H9 (cell line): ENCODE data around the gene SMIM32. TPM values are rescaled to one million over a fixed set of nuclear protein-coding genes. Genes with fewer than 3 reads are reported as not detected.

Experiments used
- DNase-seq: peaks from one replicate; pipeline ENCODE4 v3.0.0-alpha.2; 2017
- H2AFZ ChIP-seq: one replicate; pipeline ENCODE4 v1.6.1; 2013; ENCODE audit warnings: mild to moderate bottlenecking, low read length, control low read depth, moderate library complexity
- H2AK5ac ChIP-seq: 2 replicates; pipeline ENCODE4 v1.6.1; 2013; ENCODE audit warnings: low read length, control low read depth, mixed read lengths; ENCODE audit not compliant: insufficient read length
- H2BK120ac ChIP-seq: one replicate; pipeline ENCODE4 v1.6.1; 2013; ENCODE audit warnings: low read depth, mild to moderate bottlenecking, low read length, control low read depth, inconsistent platforms; ENCODE audit not compliant: poor library complexity, severe bottlenecking
- H2BK12ac ChIP-seq: 2 replicates; pipeline ENCODE4 v1.6.1; 2013; ENCODE audit warnings: low read length, control low read depth, mixed read lengths, low read depth; ENCODE audit not compliant: insufficient read length
- H2BK15ac ChIP-seq: 2 replicates; pipeline ENCODE4 v1.6.1; 2013; ENCODE audit warnings: low read depth, low read length, control low read depth
- H2BK20ac ChIP-seq: one replicate; pipeline ENCODE4 v1.6.1; 2013; ENCODE audit warnings: low read depth, mild to moderate bottlenecking, low read length, control low read depth, inconsistent platforms; ENCODE audit not compliant: poor library complexity, severe bottlenecking
- H2BK5ac ChIP-seq: 2 replicates; pipeline ENCODE4 v1.6.1; 2013; ENCODE audit warnings: low read length, control low read depth, mixed read lengths; ENCODE audit not compliant: insufficient read length
- H3K14ac ChIP-seq: 2 replicates; pipeline ENCODE4 v1.6.1; 2013; ENCODE audit warnings: low read length, control low read depth; ENCODE audit not compliant: insufficient read depth
- H3K18ac ChIP-seq: 2 replicates; pipeline ENCODE4 v1.6.1; 2013; ENCODE audit warnings: low read depth, mild to moderate bottlenecking, mixed read lengths, low read length, control low read depth; ENCODE audit not compliant: insufficient read length
- H3K23ac ChIP-seq: 2 replicates; pipeline ENCODE4 v1.6.1; 2013; ENCODE audit warnings: low read length, control low read depth, mixed read lengths, low read depth; ENCODE audit not compliant: insufficient read length
- H3K23me2 ChIP-seq: 2 replicates; pipeline ENCODE4 v1.6.1; 2013; ENCODE audit warnings: low read depth, mild to moderate bottlenecking, mixed read lengths, low read length, control low read depth; ENCODE audit not compliant: insufficient read length, poor library complexity, severe bottlenecking
- H3K27ac ChIP-seq: 2 replicates; pipeline ENCODE4 v1.5.1; 2013; ENCODE audit warnings: low read length, control low read depth, mixed read lengths, low read depth; ENCODE audit not compliant: insufficient read length
- H3K27me3 ChIP-seq: 2 replicates; pipeline ENCODE4 v1.6.1; 2013; ENCODE audit warnings: low read length, control low read depth, inconsistent platforms; ENCODE audit not compliant: insufficient read depth
- H3K4ac ChIP-seq: 2 replicates; pipeline ENCODE4 v1.6.1; 2013; ENCODE audit warnings: low read depth, mild to moderate bottlenecking, control low read depth, inconsistent platforms, low read length, moderate library complexity
- H3K4me1 ChIP-seq: 2 replicates; pipeline ENCODE4 v1.6.1; 2013; ENCODE audit warnings: low read length, control low read depth, inconsistent platforms; ENCODE audit not compliant: insufficient read depth
- H3K4me2 ChIP-seq: 2 replicates; pipeline ENCODE4 v1.6.1; 2013; ENCODE audit warnings: low read length, control low read depth, mixed read lengths; ENCODE audit not compliant: insufficient read length, insufficient read depth
- H3K56ac ChIP-seq: 2 replicates; pipeline ENCODE4 v1.6.1; 2013; ENCODE audit warnings: low read depth, mild to moderate bottlenecking, mixed read lengths, low read length, control low read depth; ENCODE audit not compliant: insufficient read length
- H3K79me1 ChIP-seq: 2 replicates; pipeline ENCODE4 v1.6.1; 2013; ENCODE audit warnings: low read depth, mild to moderate bottlenecking, moderate library complexity, low read length, control low read depth, inconsistent platforms; ENCODE audit not compliant: insufficient read depth, poor library complexity, severe bottlenecking
- H3K79me2 ChIP-seq: 2 replicates; pipeline ENCODE4 v1.6.1; 2013; ENCODE audit warnings: low read length, control low read depth, inconsistent platforms; ENCODE audit not compliant: insufficient read depth
- H3K9ac ChIP-seq: 2 replicates; pipeline ENCODE4 v1.6.1; 2013; ENCODE audit warnings: low read length, control low read depth, mixed read lengths; ENCODE audit not compliant: insufficient read length; ENCODE audit errors: extremely low read depth
- H3K9me3 ChIP-seq: one replicate; pipeline ENCODE4 v1.6.1; 2013; ENCODE audit warnings: low read depth, low read length, inconsistent platforms; ENCODE audit not compliant: control insufficient read depth
- H3T11ph ChIP-seq: one replicate; pipeline ENCODE4 v1.6.1; 2013; ENCODE audit warnings: mild to moderate bottlenecking, low read length, control low read depth, inconsistent platforms
- H4K20me1 ChIP-seq: one replicate; pipeline ENCODE4 v1.6.1; 2013; ENCODE audit not compliant: control insufficient read depth, insufficient read length, insufficient read depth
- H4K5ac ChIP-seq: 2 replicates; pipeline ENCODE4 v1.6.1; 2013; ENCODE audit warnings: low read depth, mild to moderate bottlenecking, mixed read lengths, low read length, control low read depth; ENCODE audit not compliant: insufficient read length
- H4K8ac ChIP-seq: replicated peaks from 2 replicates; pipeline ENCODE4 v1.6.1; 2013; ENCODE audit warnings: low read length, control low read depth, mixed read lengths, low read depth; ENCODE audit not compliant: insufficient read length
- H4K91ac ChIP-seq: 2 replicates; pipeline ENCODE4 v1.6.1; 2013; ENCODE audit warnings: low read depth, mild to moderate bottlenecking, moderate library complexity, mixed read lengths, low read length, control low read depth; ENCODE audit not compliant: insufficient read length
- H3K27ac Mint-ChIP-seq, 3 experiments: 2 replicates in 2 of 3; 3 replicates in 1 of 3; pipeline ENCODE4 v1.8.0; 2020 to 2021; ENCODE audit warnings: mixed read lengths in 3 of 3, mild to moderate bottlenecking in 1 of 3, moderate library complexity in 1 of 3
- H3K27me3 Mint-ChIP-seq: 2 replicates; pipeline ENCODE4 v1.8.0; 2021; ENCODE audit warnings: low read depth, mild to moderate bottlenecking, moderate library complexity, mixed read lengths
- H3K36me3 Mint-ChIP-seq, 3 experiments: 2 replicates in 2 of 3; 3 replicates in 1 of 3; pipeline ENCODE4 v1.8.0; 2020 to 2021; ENCODE audit warnings: low read depth in 3 of 3, mixed read lengths in 3 of 3; ENCODE audit not compliant: insufficient read depth in 1 of 3
- H3K4me1 Mint-ChIP-seq, 2 experiments: 2 replicates each; pipeline ENCODE4 v1.8.0; 2020; ENCODE audit warnings: mixed read lengths in 2 of 2
- H3K4me3 Mint-ChIP-seq, 2 experiments: 2 replicates in 1 of 2; 3 replicates in 1 of 2; pipeline ENCODE4 v1.8.0; 2020 to 2021; ENCODE audit warnings: mild to moderate bottlenecking in 2 of 2, mixed read lengths in 2 of 2, moderate library complexity in 1 of 2
- H3K9me3 Mint-ChIP-seq, 2 experiments: 2 replicates in 1 of 2; 3 replicates in 1 of 2; pipeline ENCODE4 v1.8.0; 2020; ENCODE audit warnings: mild to moderate bottlenecking in 2 of 2, mixed read lengths in 2 of 2, moderate library complexity in 1 of 2
- WGBS: extraction: QIAGEN DNeasy Blood & Tissue Kit; methylation state at CpG from one replicate; pipeline ENCODE4 v1.1.7; 2013; ENCODE audit warnings: missing lambda C conversion rate, low lambda C conversion rate, mixed read lengths; ENCODE audit not compliant: insufficient read length; ENCODE audit errors: extremely low coverage; 5-methylcytosine and 5-hydroxymethylcytosine counted together
- total RNA-seq: library from RNA; stranded (reverse); gene quantifications from 2 replicates; pipeline ENCODE4 v1.2.1, GENCODE V29; 2021
- TF ChIP-seq, protein P1 (sequence below): fragments of 200-600 bp; sonication (generic); conservative IDR thresholded peaks from 3 replicates; pipeline ENCODE4 v1.8.0; 2021; ENCODE audit warnings: antibody characterized with exemption, mild to moderate bottlenecking

The SMIM32 gene
- total RNA-seq, 1 experiment from 2014 or later: not detected

GRCh38 chr5:136208916-136209315 lies 16.0 kb upstream of the SMIM32 start:
- DNase-seq: no peak
- H3K27me3 ChIP-seq: peaks cover 26% of the 10 kb centered on the region

More at GRCh38 chr5:136208916-136209315, 16.0 kb upstream of the SMIM32 start:
- H3K27ac ChIP-seq: no peak overlapping the region
- H3K4me2 ChIP-seq: no peak overlapping the region
- H3K56ac ChIP-seq: no peak overlapping the region
- Mint-ChIP-seq H3K9me3 (peaks cover 4 to 9% of the 10 kb centered on the region in 2 experiments; a peak in 4 of 5 replicates), H3K36me3 (peaks cover 5 to 12% (median 6%) of the 10 kb centered on the region in 3 experiments; a peak in 5 of 7 replicates), H3K4me1 (peaks cover 23 to 26% of the 10 kb centered on the region in 2 experiments), H3K27me3 (peaks cover 92% of the 10 kb centered on the region), H3K4me3 (no peak overlapping the region), H3K27ac (no peak overlapping the region)
- H4K91ac ChIP-seq: no peak overlapping the region
- no CpG with 5 or more reads among the region's 3 CpGs for WGBS
- no peak overlapping the region for H2BK120ac ChIP-seq
- H2BK5ac ChIP-seq: no peak overlapping the region
- H3K4me1 ChIP-seq: no peaks in the 10 kb centered on the region
- H3K79me2 ChIP-seq: no peaks in the 10 kb centered on the region
- H3K4ac ChIP-seq: no peak overlapping the region
- no peaks in the 10 kb centered on the region for H3K9me3 ChIP-seq
- H2BK12ac ChIP-seq: no peak overlapping the region
- no peak overlapping the region for H3K18ac ChIP-seq
- H3T11ph ChIP-seq: no peak overlapping the region
- H2BK15ac ChIP-seq: no peak overlapping the region
- H2BK20ac ChIP-seq: no peak overlapping the region
- no peak overlapping the region for H2AFZ ChIP-seq
- H4K8ac ChIP-seq: no peak overlapping the region
- H4K5ac ChIP-seq: no peak overlapping the region
- no peaks in the 10 kb centered on the region for H3K79me1 ChIP-seq
- H3K23me2 ChIP-seq: no peaks in the 10 kb centered on the region
- TF ChIP-seq, protein P1, sequence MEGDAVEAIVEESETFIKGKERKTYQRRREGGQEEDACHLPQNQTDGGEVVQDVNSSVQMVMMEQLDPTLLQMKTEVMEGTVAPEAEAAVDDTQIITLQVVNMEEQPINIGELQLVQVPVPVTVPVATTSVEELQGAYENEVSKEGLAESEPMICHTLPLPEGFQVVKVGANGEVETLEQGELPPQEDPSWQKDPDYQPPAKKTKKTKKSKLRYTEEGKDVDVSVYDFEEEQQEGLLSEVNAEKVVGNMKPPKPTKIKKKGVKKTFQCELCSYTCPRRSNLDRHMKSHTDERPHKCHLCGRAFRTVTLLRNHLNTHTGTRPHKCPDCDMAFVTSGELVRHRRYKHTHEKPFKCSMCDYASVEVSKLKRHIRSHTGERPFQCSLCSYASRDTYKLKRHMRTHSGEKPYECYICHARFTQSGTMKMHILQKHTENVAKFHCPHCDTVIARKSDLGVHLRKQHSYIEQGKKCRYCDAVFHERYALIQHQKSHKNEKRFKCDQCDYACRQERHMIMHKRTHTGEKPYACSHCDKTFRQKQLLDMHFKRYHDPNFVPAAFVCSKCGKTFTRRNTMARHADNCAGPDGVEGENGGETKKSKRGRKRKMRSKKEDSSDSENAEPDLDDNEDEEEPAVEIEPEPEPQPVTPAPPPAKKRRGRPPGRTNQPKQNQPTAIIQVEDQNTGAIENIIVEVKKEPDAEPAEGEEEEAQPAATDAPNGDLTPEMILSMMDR: no peak
- no peaks in the 10 kb centered on the region for H4K20me1 ChIP-seq
- H3K23ac ChIP-seq: no peak overlapping the region
- H2AK5ac ChIP-seq: no peak overlapping the region
- H3K14ac ChIP-seq: no peak overlapping the region
- H3K9ac ChIP-seq: no peak overlapping the region
